ENCODE results near the gene FTCD.
"Not testable (repeated sequence)": the region's sequence is repeated elsewhere in the genome, so short reads cannot be mapped to it uniquely, and the experiment has no call there.

FTCD gene

GRCh38 chr21:46155514-46156377, at the start of gene FTCD:
FTCD (minus strand) TSS chr21:46155579; CDS start chr21:46155523, 56 bp downstream.
- no peak for DNase-seq (ENCODE audit: low spot score)

GRCh38 chr21:46205166-46205565, 49.8 kb upstream of the FTCD start:
- no peak for DNase-seq (ENCODE audit: low spot score)

- no peak for DNase-seq (ENCODE audit: low spot score)
These were observed 47.8 kb upstream of the FTCD start for GRCh38 chr21:46203203-46203600.

- DNase-seq (ENCODE audit: low spot score) = no peak
These were observed 47.3 kb upstream of the FTCD start for GRCh38 chr21:46202592-46203202.

GRCh38 chr21:46200877-46201803, 45.8 kb upstream of the FTCD start:
- DNase-seq (ENCODE audit: low spot score) = not testable (repeated sequence)

- no peak for DNase-seq (ENCODE audit: low spot score)
These were observed 44.3 kb upstream of the FTCD start for GRCh38 chr21:46199436-46200373.

- DNase-seq (ENCODE audit: low spot score) = no peak
These were observed 41.4 kb upstream of the FTCD start for GRCh38 chr21:46196733-46197132.

- no peak for DNase-seq (ENCODE audit: low spot score)
These were observed 40.3 kb upstream of the FTCD start for GRCh38 chr21:46195595-46196195.

- no peak for DNase-seq (ENCODE audit: low spot score)
These were observed 39.3 kb upstream of the FTCD start for GRCh38 chr21:46194374-46195334.

GRCh38 chr21:46193829-46194373, 38.5 kb upstream of the FTCD start:
- DNase-seq (ENCODE audit: low spot score) = no peak

- DNase-seq (ENCODE audit: low spot score) = no peak
These were observed 36.6 kb upstream of the FTCD start for GRCh38 chr21:46191686-46192575.

GRCh38 chr21:46191257-46191685, 35.9 kb upstream of the FTCD start:
- no peak for DNase-seq (ENCODE audit: low spot score)

GRCh38 chr21:46190491-46191131, 35.2 kb upstream of the FTCD start:
- no peak for DNase-seq (ENCODE audit: low spot score)

GRCh38 chr21:46189959-46190490, 34.6 kb upstream of the FTCD start:
- no peak for DNase-seq (ENCODE audit: low spot score)

GRCh38 chr21:46189213-46189958, 34.0 kb upstream of the FTCD start:
- peak; percentile 38 for DNase-seq (ENCODE audit: low spot score)
